Skin epidermis (tissue), 12 donors: ENCODE results near the gene HOXC6.
"Not testable (repeated sequence)": the region's sequence is repeated elsewhere in the genome, so short reads cannot be mapped to it uniquely, and the experiment has no call there.

Source experiments
- H3K27ac ChIP-seq, 21 experiments: fragments of 200-600 bp; sonication (generic) in 11 of 21; one replicate each; pipeline ENCODE4 v1.5.0; 2020; ENCODE audit warnings: mild to moderate bottlenecking in 3 of 21, inconsistent platforms in 2 of 21, moderate library complexity in 2 of 21
- H3K4me3 ChIP-seq, 7 experiments: fragments of 200-600 bp; sonication (generic) in 2 of 7; one replicate each; pipeline ENCODE4 v1.5.0; 2020; ENCODE audit warnings: inconsistent platforms in 2 of 7, mild to moderate bottlenecking in 2 of 7, moderate library complexity in 1 of 7

Gene HOXC6

GRCh38 chr12:54058128-54058768, 30.0 kb downstream of the HOXC6 start:
- no peak overlapping the region for H3K27ac ChIP-seq
- no peak overlapping the region for H3K4me3 ChIP-seq

DNA sequence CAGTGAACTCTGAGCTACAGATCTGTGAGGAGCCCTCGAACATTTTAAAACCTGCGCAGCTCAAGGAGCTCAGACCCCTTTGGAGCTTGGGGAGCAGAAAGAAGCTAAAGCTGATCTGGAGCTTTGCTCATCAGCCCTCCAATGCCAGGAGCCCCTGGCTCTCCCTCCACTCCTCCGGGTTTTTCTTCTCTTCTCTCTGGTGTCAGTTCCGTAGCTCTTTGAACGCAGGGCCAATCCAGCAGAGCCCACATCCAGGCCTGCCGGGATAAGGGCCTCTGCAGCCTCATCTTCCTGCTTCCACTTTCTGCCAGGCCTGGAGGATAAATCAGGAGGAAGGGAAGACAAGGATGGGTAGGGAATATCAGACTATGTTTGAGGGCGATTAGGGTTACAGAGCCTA, 31.4 kb downstream of the HOXC6 start:
- no peak overlapping the region for H3K4me3 ChIP-seq
- H3K27ac ChIP-seq = peak overlapping the region in 1 of 21 experiments; percentile 10

- peak overlapping the region in 3 of 21 experiments; percentile 10 to 50 (median 14) for H3K27ac ChIP-seq
- no peak overlapping the region for H3K4me3 ChIP-seq
Measured at GRCh38 chr12:54060174-54060974, 32.1 kb downstream of the HOXC6 start.

GRCh38 chr12:54060975-54061778, 32.9 kb downstream of the HOXC6 start:
- Histone ChIP-seq H3K27ac (no peak overlapping the region), H3K4me3 (no peak overlapping the region)

GRCh38 chr12:54065677-54066076, 37.4 kb downstream of the HOXC6 start:
- Histone ChIP-seq H3K27ac (no peak overlapping the region), H3K4me3 (no peak overlapping the region)

- no peak overlapping the region for H3K27ac ChIP-seq
- H3K4me3 ChIP-seq = no peak overlapping the region
Measured at GRCh38 chr12:54066408-54066807, 38.2 kb downstream of the HOXC6 start.

- no peak overlapping the region for H3K4me3 ChIP-seq
- no peak overlapping the region for H3K27ac ChIP-seq
Measured at GRCh38 chr12:54068418-54069070, 40.3 kb downstream of the HOXC6 start.

- Histone ChIP-seq H3K27ac (no peak overlapping the region), H3K4me3 (no peak overlapping the region)
Measured at GRCh38 chr12:54071942-54072341, 43.7 kb downstream of the HOXC6 start.

GRCh38 chr12:54074308-54074707, 46.1 kb downstream of the HOXC6 start:
- no peak overlapping the region for H3K27ac ChIP-seq
- H3K4me3 ChIP-seq = no peak overlapping the region

- Histone ChIP-seq H3K4me3 (no peak overlapping the region), H3K27ac (no peak overlapping the region)
Measured at GRCh38 chr12:54075409-54075808, 47.2 kb downstream of the HOXC6 start.

DNA sequence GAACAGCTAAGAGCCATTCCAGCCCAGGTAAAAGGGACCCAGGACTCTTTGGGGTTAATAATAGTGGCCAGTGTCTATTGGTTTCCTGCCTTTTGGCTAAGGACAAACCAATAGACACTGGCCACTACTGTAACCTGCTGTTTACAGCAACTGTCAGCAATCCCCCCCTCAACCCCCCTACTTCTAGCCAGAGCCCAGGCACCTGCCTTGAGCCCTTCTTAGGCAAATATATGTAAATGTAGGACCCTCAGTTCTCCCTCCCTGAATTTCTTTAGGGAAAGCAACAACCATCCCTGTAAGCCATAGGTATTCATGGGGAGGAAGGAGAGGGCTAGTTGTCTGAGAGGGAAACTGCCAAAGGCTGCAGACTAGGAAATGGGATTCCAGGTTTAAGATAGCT, 47.7 kb downstream of the HOXC6 start:
- H3K27ac ChIP-seq = no peak overlapping the region

GRCh38 chr12:54077843-54078242, 49.6 kb downstream of the HOXC6 start:
- H3K27ac ChIP-seq = peak overlapping the region in 6 of 21 experiments; percentile 8 to 80 (median 30)
- not testable (repeated sequence) for H3K4me3 ChIP-seq

More for the DNA sequence above, 47.7 kb downstream of the HOXC6 start:
- no peak overlapping the region for H3K4me3 ChIP-seq

GRCh38 chr12:54079115-54079514, 50.9 kb downstream of the HOXC6 start:
- H3K4me3 ChIP-seq = peak overlapping the region in 1 of 7 experiments; percentile 5
- H3K27ac ChIP-seq = peak overlapping the region in 7 of 21 experiments; percentile 31 to 87 (median 68)
